ENCODE results near the gene TOR2A. TPM values are rescaled to one million over a fixed set of nuclear protein-coding genes. Genes with fewer than 3 reads are reported as not detected.

The TOR2A gene
- total RNA-seq, 2 donors from 2014 or later, result 20.4 to 24.1 TPM

- no peak for TF ChIP-seq POLR2A (IDR thresholded peaks at IDR 0.05)
- no peak for TF ChIP-seq POLR2AphosphoS5 (IDR thresholded peaks at IDR 0.05)
- TF ChIP-seq CTCF (IDR thresholded peaks at IDR 0.05), result no peak
- 95% methylated on average over 5 of the region's 5 CpGs for WGBS
- Histone ChIP-seq H3K27ac (no peak overlapping the region), H3K9me3 (no peaks in the 10 kb centered on the region), H3K27me3 (replicated peaks; ENCODE audit: insufficient read depth) (no peaks in the 10 kb centered on the region), H3K4me3 (no peak overlapping the region), H3K36me3 (no peaks in the 10 kb centered on the region), H3K4me1 (replicated peaks) (peaks cover 5% of the 10 kb centered on the region)
- DNase-seq (ENCODE audit: low spot score), result no peak
- intact Hi-C loops (cut with DNase I), result no loop called here
Observed at GRCh38 chr9:127769101-127769500, 34.0 kb upstream of the TOR2A start.

- no peak for TF ChIP-seq POLR2AphosphoS5 (IDR thresholded peaks at IDR 0.05)
- no peak for TF ChIP-seq POLR2A (IDR thresholded peaks at IDR 0.05)
- TF ChIP-seq CTCF (IDR thresholded peaks at IDR 0.05), result no peak
- H3K4me3 ChIP-seq, result no peak overlapping the region
- no peak for DNase-seq (ENCODE audit: low spot score)
- H3K27me3 ChIP-seq (replicated peaks; ENCODE audit: insufficient read depth), result no peaks in the 10 kb centered on the region
- no peaks in the 10 kb centered on the region for H3K9me3 ChIP-seq
- 79% methylated on average over 8 of the region's 8 CpGs for WGBS
- intact Hi-C loops (cut with DNase I), result no loop called here
- H3K36me3 ChIP-seq, result no peaks in the 10 kb centered on the region
- H3K4me1 ChIP-seq (replicated peaks), result peaks cover 5% of the 10 kb centered on the region
- H3K27ac ChIP-seq, result peak overlapping the region in 1 of 2 donors; percentile 0
Observed at GRCh38 chr9:127768698-127769097, 33.6 kb upstream of the TOR2A start.

- Histone ChIP-seq H3K36me3 (no peaks in the 10 kb centered on the region), H3K9me3 (no peaks in the 10 kb centered on the region), H3K27me3 (replicated peaks; ENCODE audit: insufficient read depth) (no peaks in the 10 kb centered on the region), H3K27ac (peak overlapping the region in 1 of 2 donors; percentile 0), H3K4me3 (no peak overlapping the region), H3K4me1 (replicated peaks) (peaks cover 5% of the 10 kb centered on the region)
- intact Hi-C loops (cut with DNase I), result no loop called here
- 54% methylated on average over 13 of the region's 13 CpGs for WGBS
- DNase-seq (ENCODE audit: low spot score), result no peak
- TF ChIP-seq POLR2A (IDR thresholded peaks at IDR 0.05) (no peak), CTCF (IDR thresholded peaks at IDR 0.05) (no peak), POLR2AphosphoS5 (IDR thresholded peaks at IDR 0.05) (no peak)
Observed at GRCh38 chr9:127767909-127768331, 32.8 kb upstream of the TOR2A start.

DNA sequence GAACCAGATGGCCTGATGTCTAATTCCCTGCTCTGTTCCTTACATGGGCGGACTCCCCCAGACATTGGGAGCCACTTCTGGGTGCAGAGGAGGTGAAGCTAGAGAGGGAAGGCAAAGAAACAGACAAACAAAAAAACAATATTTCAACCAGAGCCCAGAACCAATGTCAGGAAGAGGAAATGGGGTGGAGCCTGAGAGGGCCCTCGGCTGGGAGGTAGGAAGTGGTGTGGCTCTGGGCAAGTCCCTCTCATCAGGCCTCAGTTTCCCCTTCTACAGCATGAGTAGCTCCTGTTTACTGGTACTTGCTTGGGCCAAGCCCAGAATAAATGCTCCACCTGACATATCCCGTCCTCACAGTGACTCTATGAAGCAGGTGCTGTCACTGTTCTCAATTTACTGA is 32.3 kb upstream of the TOR2A start:
- no peaks in the 10 kb centered on the region for H3K36me3 ChIP-seq
- H3K4me3 ChIP-seq, result no peak overlapping the region
- DNase-seq (ENCODE audit: low spot score), result no peak
- H3K27ac ChIP-seq, result peak overlapping the region in 1 of 2 donors; percentile 0
- TF ChIP-seq POLR2A (IDR thresholded peaks at IDR 0.05) (no peak), CTCF (IDR thresholded peaks at IDR 0.05) (no peak), POLR2AphosphoS5 (IDR thresholded peaks at IDR 0.05) (no peak)
- 66% methylated on average over 3 of the region's 3 CpGs for WGBS
- H3K4me1 ChIP-seq (replicated peaks), result peaks cover 5% of the 10 kb centered on the region
- intact Hi-C loops (cut with DNase I), result no loop called here
- no peaks in the 10 kb centered on the region for H3K27me3 ChIP-seq (replicated peaks; ENCODE audit: insufficient read depth)
- H3K9me3 ChIP-seq, result no peaks in the 10 kb centered on the region

- intact Hi-C loops (cut with DNase I), result no loop called here
- Histone ChIP-seq H3K4me1 (replicated peaks) (peaks cover under 1% of the 10 kb centered on the region), H3K27me3 (replicated peaks; ENCODE audit: insufficient read depth) (no peaks in the 10 kb centered on the region), H3K36me3 (no peaks in the 10 kb centered on the region), H3K4me3 (no peak overlapping the region), H3K9me3 (no peaks in the 10 kb centered on the region), H3K27ac (no peak overlapping the region)
- DNase-seq (ENCODE audit: low spot score), result no peak
- 85% methylated on average over 1 of the region's 1 CpG for WGBS
- TF ChIP-seq CTCF (IDR thresholded peaks at IDR 0.05), result no peak
- TF ChIP-seq POLR2AphosphoS5 (IDR thresholded peaks at IDR 0.05), result no peak
- TF ChIP-seq POLR2A (IDR thresholded peaks at IDR 0.05), result no peak
Observed at GRCh38 chr9:127765418-127765817, 30.3 kb upstream of the TOR2A start.
